SK-N-SH treated with all-trans-retinoic acid at 6 μM for 48 hours (cell line): ENCODE results near the gene HS3ST2.

Experiments
- ARNTL ChIP-seq: fragments of 450-650 bp; formaldehyde crosslinking; IDR thresholded peaks from 2 replicates; pipeline ENCODE4 v1.5.0; 2020; ENCODE audit warnings: low read depth, mild to moderate bottlenecking, moderate library complexity, borderline replicate concordance
- CSDC2 ChIP-seq: fragments of 250-450 bp; sonication (Bioruptor Pico); IDR thresholded peaks from 2 replicates; pipeline ENCODE4 v1.5.0; 2020; ENCODE audit warnings: mild to moderate bottlenecking, moderate library complexity
- ZNF8 ChIP-seq: fragments of 450-650 bp; formaldehyde crosslinking; IDR thresholded peaks from 2 replicates; pipeline ENCODE4 v1.5.0; 2020; ENCODE audit warnings: mild to moderate bottlenecking, moderate library complexity
- TF ChIP-seq, protein P1 (sequence below): fragments of 250-450 bp; sonication (Bioruptor Pico); IDR thresholded peaks from 2 replicates; pipeline ENCODE4 v1.8.0; 2020; ENCODE audit warnings: mild to moderate bottlenecking, moderate library complexity, borderline replicate concordance
- TF ChIP-seq, protein P2 (sequence below): fragments of 250-450 bp; sonication (Bioruptor Pico); IDR thresholded peaks from 2 replicates; pipeline ENCODE4 v1.5.1; 2021; ENCODE audit warnings: mild to moderate bottlenecking, moderate library complexity

DNA sequence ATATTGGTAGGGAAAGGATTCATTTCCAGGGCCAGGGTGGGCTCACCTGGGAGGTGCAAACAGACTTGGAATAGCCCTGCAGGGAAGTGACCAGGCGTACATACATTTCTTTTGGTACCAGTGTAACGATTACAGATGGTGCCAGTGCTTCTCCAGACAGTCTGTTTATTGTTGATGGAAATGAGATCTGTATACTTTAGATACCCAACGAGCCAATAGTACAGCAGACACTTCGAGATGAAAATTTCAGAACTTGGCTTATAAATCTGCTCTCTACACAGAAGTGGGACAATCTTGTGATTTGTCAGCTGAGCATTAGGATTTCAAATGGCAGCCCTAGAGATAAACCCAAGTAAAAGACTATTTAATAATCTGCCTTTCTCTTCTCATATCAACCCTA is 57.9 kb downstream of the HS3ST2 start:
- TF ChIP-seq, protein P1, sequence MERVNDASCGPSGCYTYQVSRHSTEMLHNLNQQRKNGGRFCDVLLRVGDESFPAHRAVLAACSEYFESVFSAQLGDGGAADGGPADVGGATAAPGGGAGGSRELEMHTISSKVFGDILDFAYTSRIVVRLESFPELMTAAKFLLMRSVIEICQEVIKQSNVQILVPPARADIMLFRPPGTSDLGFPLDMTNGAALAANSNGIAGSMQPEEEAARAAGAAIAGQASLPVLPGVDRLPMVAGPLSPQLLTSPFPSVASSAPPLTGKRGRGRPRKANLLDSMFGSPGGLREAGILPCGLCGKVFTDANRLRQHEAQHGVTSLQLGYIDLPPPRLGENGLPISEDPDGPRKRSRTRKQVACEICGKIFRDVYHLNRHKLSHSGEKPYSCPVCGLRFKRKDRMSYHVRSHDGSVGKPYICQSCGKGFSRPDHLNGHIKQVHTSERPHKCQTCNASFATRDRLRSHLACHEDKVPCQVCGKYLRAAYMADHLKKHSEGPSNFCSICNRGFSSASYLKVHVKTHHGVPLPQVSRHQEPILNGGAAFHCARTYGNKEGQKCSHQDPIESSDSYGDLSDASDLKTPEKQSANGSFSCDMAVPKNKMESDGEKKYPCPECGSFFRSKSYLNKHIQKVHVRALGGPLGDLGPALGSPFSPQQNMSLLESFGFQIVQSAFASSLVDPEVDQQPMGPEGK: no peak
- no peak for TF ChIP-seq ARNTL
- no peak for TF ChIP-seq ZNF8 (CRISPR knock-in tag)
- TF ChIP-seq CSDC2: no peak
- TF ChIP-seq, protein P2, sequence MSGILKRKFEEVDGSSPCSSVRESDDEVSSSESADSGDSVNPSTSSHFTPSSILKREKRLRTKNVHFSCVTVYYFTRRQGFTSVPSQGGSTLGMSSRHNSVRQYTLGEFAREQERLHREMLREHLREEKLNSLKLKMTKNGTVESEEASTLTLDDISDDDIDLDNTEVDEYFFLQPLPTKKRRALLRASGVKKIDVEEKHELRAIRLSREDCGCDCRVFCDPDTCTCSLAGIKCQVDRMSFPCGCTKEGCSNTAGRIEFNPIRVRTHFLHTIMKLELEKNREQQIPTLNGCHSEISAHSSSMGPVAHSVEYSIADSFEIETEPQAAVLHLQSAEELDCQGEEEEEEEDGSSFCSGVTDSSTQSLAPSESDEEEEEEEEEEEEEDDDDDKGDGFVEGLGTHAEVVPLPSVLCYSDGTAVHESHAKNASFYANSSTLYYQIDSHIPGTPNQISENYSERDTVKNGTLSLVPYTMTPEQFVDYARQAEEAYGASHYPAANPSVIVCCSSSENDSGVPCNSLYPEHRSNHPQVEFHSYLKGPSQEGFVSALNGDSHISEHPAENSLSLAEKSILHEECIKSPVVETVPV: no peak
